ENCODE measurements around the gene MPP7.

GRCh38 chr10:28256776-28257175 is 46.1 kb downstream of the MPP7 start:
- TF ChIP-seq POLR2AphosphoS5 (IDR thresholded peaks at IDR 0.05) (no peak), CTCF (IDR thresholded peaks at IDR 0.05) (no peak), EP300 (IDR thresholded peaks at IDR 0.05) (no peak), POLR2A (IDR thresholded peaks at IDR 0.05) (no peak)

Data from upper lobe of left lung (tissue), 4 donors.